ENCODE results near the gene AIF1L. TPM values are rescaled to one million over a fixed set of nuclear protein-coding genes. Genes with fewer than 3 reads are reported as not detected.

The AIF1L gene
- total RNA-seq, 3 donors from 2014 or later: 1.4 to 5.6 (median 5.0) TPM

GRCh38 chr9:131081868-131082267 lies 14.5 kb upstream of the AIF1L start:
- H3K4me3 ChIP-seq: no peak overlapping the region
- intact Hi-C loops (cut with DNase I, micrococcal nuclease): no loop called here
- ATAC-seq (no peak), DNase-seq (no peak)
- no peaks in the 10 kb centered on the region for H3K4me1 ChIP-seq (ENCODE audit: low read depth)
- TF ChIP-seq, protein P1, sequence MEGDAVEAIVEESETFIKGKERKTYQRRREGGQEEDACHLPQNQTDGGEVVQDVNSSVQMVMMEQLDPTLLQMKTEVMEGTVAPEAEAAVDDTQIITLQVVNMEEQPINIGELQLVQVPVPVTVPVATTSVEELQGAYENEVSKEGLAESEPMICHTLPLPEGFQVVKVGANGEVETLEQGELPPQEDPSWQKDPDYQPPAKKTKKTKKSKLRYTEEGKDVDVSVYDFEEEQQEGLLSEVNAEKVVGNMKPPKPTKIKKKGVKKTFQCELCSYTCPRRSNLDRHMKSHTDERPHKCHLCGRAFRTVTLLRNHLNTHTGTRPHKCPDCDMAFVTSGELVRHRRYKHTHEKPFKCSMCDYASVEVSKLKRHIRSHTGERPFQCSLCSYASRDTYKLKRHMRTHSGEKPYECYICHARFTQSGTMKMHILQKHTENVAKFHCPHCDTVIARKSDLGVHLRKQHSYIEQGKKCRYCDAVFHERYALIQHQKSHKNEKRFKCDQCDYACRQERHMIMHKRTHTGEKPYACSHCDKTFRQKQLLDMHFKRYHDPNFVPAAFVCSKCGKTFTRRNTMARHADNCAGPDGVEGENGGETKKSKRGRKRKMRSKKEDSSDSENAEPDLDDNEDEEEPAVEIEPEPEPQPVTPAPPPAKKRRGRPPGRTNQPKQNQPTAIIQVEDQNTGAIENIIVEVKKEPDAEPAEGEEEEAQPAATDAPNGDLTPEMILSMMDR (IDR thresholded peaks at IDR 0.05): no peak
- H3K9me3 ChIP-seq: no peaks in the 10 kb centered on the region
- no peaks in the 10 kb centered on the region for H3K36me3 ChIP-seq (ENCODE audit: low read depth)

- intact Hi-C loops (cut with DNase I, micrococcal nuclease): no loop called here
- H3K36me3 ChIP-seq (ENCODE audit: low read depth): no peaks in the 10 kb centered on the region
- H3K4me1 ChIP-seq (ENCODE audit: low read depth): no peaks in the 10 kb centered on the region
- no peak overlapping the region for H3K4me3 ChIP-seq
- ATAC-seq (no peak), DNase-seq (no peak)
- no peaks in the 10 kb centered on the region for H3K9me3 ChIP-seq
- TF ChIP-seq, protein P1 (IDR thresholded peaks at IDR 0.05): no peak
Measured at GRCh38 chr9:131082774-131083512, 13.4 kb upstream of the AIF1L start.

GRCh38 chr9:131084661-131085369 lies 11.5 kb upstream of the AIF1L start:
- Histone ChIP-seq H3K36me3 (ENCODE audit: low read depth) (no peaks in the 10 kb centered on the region), H3K4me3 (no peak overlapping the region), H3K9me3 (no peaks in the 10 kb centered on the region), H3K4me1 (ENCODE audit: low read depth) (no peaks in the 10 kb centered on the region)
- DNase-seq (no peak), ATAC-seq (no peak)
- TF ChIP-seq, protein P1 (IDR thresholded peaks at IDR 0.05): no peak
- intact Hi-C loops (cut with DNase I, micrococcal nuclease): no loop called here

- Histone ChIP-seq H3K4me1 (ENCODE audit: low read depth) (no peaks in the 10 kb centered on the region), H3K9me3 (no peaks in the 10 kb centered on the region), H3K4me3 (no peak overlapping the region), H3K36me3 (ENCODE audit: low read depth) (no peaks in the 10 kb centered on the region)
- no peak for ATAC-seq
- intact Hi-C loops (cut with DNase I, micrococcal nuclease): no loop called here
- no peak for DNase-seq
- TF ChIP-seq, protein P1 (IDR thresholded peaks at IDR 0.05): no peak
Measured at GRCh38 chr9:131085370-131086122, 10.8 kb upstream of the AIF1L start.

DNA sequence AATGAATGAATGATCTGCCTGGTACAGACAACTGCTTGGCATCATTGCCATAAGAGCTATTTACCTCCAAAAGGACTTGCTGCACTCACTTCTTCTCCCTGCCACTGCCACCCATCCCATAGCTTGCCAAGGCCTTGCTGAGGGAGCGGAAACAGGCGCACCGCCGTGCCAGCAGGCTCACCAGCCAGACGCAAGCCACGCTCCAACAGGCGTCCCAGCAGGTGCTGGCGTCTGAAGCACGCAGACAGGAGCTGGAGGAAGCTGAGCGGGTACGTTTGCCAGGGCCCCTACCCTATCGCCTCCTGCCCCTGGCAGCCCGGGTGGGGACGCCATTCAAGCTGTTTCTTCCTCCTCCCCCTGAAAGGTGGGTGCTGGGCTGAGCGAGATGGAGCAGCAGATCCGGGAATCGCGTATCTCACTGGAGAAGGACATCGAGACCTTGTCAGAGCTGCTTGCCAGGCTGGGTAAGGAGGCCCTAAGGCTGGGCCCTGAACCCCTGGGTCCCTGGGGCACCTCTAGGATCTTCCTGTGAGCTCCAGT lies 8.9 kb upstream of the AIF1L start:
- intact Hi-C loops (cut with DNase I, micrococcal nuclease): no loop called here
- no peak for DNase-seq

More for the DNA sequence above, 8.9 kb upstream of the AIF1L start:
- H3K4me3 ChIP-seq: no peak overlapping the region
- no peaks in the 10 kb centered on the region for H3K4me1 ChIP-seq (ENCODE audit: low read depth)
- no peak for ATAC-seq
- H3K36me3 ChIP-seq (ENCODE audit: low read depth): no peaks in the 10 kb centered on the region
- TF ChIP-seq, protein P1 (IDR thresholded peaks at IDR 0.05): no peak
- no peaks in the 10 kb centered on the region for H3K9me3 ChIP-seq
